Caki2 (cell line): ENCODE data around the gene P3H3. TPM values are rescaled to one million over a fixed set of nuclear protein-coding genes. Genes with fewer than 3 reads are reported as not detected.
"Not testable (repeated sequence)": the region's sequence is repeated elsewhere in the genome, so short reads cannot be mapped to it uniquely, and the experiment has no call there.

Experiments
- DNase-seq: peaks from one replicate; pipeline ENCODE4 v3.0.0-alpha.2; 2015; ENCODE audit warnings: low read depth
- in situ Hi-C: cut with HindIII; loops from 2 replicates; pipeline ENCODE4 v1.10.0; 2016; ENCODE audit warnings: low sequenced_read_pairs, low pct_unique_long_range_greater_than_20kb, mixed read lengths
- total RNA-seq: library from RNA; depleted of rRNA; stranded (reverse); fragments of >200 nt; shearing (Covaris generic); gene quantifications from 2 replicates; pipeline ENCODE4 v1.2.3, GENCODE V29; 2014; ENCODE audit warnings: low replicate concordance

Gene P3H3
- total RNA-seq, 1 experiment from 2014 or later, result 70.9 TPM

GRCh38 chr12:6869049-6870021, 41.1 kb downstream of the P3H3 start:
- peak; percentile 79 for DNase-seq
- in situ Hi-C loops, result no loop called here

- DNase-seq, in situ Hi-C loops: not testable (repeated sequence)
These were observed 42.1 kb downstream of the P3H3 start for GRCh38 chr12:6870304-6870703.

- in situ Hi-C loops, result no loop called here
- DNase-seq, result peak; percentile 81
These were observed 43.1 kb downstream of the P3H3 start for GRCh38 chr12:6871052-6871957.

- peak; percentile 83 for DNase-seq
- in situ Hi-C loops, result no loop called here
These were observed 44.2 kb downstream of the P3H3 start for GRCh38 chr12:6872073-6873048.

GRCh38 chr12:6873094-6874014, 45.1 kb downstream of the P3H3 start, which contains the start of gene SPSB2:
SPSB2 (minus strand) TSS chr12:6873303; CDS start chr12:6872901, 402 bp downstream.
- in situ Hi-C loops, result no loop called here
- peak; percentile 96 for DNase-seq

GRCh38 chr12:6874015-6874368, 45.8 kb downstream of the P3H3 start:
- in situ Hi-C loops, DNase-seq: not testable (repeated sequence)

- DNase-seq, in situ Hi-C loops: not testable (repeated sequence)
These were observed 51.6 kb downstream of the P3H3 start for GRCh38 chr12:6879824-6880223.

- in situ Hi-C loops, result no loop called here
- no peak for DNase-seq
These were observed 55.0 kb downstream of the P3H3 start for GRCh38 chr12:6883252-6883651.

- in situ Hi-C loops, result no loop called here
- no peak for DNase-seq
These were observed 55.5 kb downstream of the P3H3 start for GRCh38 chr12:6883683-6884082.

- in situ Hi-C loops, result no loop called here
- DNase-seq, result no peak
These were observed 56.3 kb downstream of the P3H3 start for GRCh38 chr12:6884539-6884938.

- in situ Hi-C loops, result not testable (repeated sequence)
- DNase-seq, result peak; percentile 26
These were observed 58.2 kb downstream of the P3H3 start for GRCh38 chr12:6886206-6886999.

- no peak for DNase-seq
- in situ Hi-C loops, result no loop called here
These were observed 59.3 kb downstream of the P3H3 start for GRCh38 chr12:6887460-6887859.

- no peak for DNase-seq
- in situ Hi-C loops, result no loop called here
These were observed 60.2 kb downstream of the P3H3 start for GRCh38 chr12:6888360-6888759.

- DNase-seq, in situ Hi-C loops: not testable (repeated sequence)
These were observed 60.6 kb downstream of the P3H3 start for GRCh38 chr12:6888794-6889193.
